ENCODE results near the gene HMMR.
"Not testable (repeated sequence)": the region's sequence is repeated elsewhere in the genome, so short reads cannot be mapped to it uniquely, and the experiment has no call there.

Gene HMMR, protein sequence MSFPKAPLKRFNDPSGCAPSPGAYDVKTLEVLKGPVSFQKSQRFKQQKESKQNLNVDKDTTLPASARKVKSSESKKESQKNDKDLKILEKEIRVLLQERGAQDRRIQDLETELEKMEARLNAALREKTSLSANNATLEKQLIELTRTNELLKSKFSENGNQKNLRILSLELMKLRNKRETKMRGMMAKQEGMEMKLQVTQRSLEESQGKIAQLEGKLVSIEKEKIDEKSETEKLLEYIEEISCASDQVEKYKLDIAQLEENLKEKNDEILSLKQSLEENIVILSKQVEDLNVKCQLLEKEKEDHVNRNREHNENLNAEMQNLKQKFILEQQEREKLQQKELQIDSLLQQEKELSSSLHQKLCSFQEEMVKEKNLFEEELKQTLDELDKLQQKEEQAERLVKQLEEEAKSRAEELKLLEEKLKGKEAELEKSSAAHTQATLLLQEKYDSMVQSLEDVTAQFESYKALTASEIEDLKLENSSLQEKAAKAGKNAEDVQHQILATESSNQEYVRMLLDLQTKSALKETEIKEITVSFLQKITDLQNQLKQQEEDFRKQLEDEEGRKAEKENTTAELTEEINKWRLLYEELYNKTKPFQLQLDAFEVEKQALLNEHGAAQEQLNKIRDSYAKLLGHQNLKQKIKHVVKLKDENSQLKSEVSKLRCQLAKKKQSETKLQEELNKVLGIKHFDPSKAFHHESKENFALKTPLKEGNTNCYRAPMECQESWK

DNA sequence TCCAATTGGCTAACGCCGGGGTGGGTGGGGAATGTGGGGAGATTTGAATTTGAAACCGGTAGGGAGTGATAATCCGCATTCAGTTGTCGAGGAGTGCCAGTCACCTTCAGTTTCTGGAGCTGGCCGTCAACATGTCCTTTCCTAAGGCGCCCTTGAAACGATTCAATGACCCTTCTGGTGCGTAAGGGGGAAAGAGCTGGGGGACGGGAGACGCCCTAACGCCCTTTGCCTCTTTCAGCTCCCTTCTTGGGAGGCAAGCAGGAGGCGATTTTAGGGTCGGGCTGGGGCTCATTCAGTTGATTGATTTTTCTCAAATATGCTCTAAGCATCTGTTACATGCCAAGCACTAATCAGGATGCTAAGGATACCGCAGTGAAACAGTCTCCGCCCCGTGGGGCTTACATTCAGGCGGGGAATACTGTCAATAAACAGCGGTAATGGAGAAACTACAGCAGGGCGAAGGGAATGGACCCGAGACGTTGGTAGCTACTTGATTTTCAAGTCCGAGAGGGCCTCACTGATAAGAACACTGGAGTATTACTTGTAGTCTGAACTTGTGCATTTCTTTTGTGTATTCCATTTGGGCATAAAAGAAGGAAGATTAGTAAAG is at the start of gene HMMR:
HMMR (plus strand) TSS at position 71 of the 610 bp plus-strand sequence; CDS start at position 132, 61 bp downstream.
- peaks cover 43% of the 10 kb centered on the region for H3K4me1 Mint-ChIP-seq (ENCODE audit: low read depth)
- H3K27ac Mint-ChIP-seq: peak within 1 kb of the TSS; percentile 99
- no peaks in the 10 kb centered on the region for H3K27me3 Mint-ChIP-seq (ENCODE audit: low read depth)
- H3K36me3 Mint-ChIP-seq (ENCODE audit: low read depth): peaks cover 29% of the 10 kb centered on the region
- no peaks in the 10 kb centered on the region for H3K9me3 Mint-ChIP-seq
- H3K4me3 Mint-ChIP-seq: peak within 1 kb of the TSS; percentile 93

DNA sequence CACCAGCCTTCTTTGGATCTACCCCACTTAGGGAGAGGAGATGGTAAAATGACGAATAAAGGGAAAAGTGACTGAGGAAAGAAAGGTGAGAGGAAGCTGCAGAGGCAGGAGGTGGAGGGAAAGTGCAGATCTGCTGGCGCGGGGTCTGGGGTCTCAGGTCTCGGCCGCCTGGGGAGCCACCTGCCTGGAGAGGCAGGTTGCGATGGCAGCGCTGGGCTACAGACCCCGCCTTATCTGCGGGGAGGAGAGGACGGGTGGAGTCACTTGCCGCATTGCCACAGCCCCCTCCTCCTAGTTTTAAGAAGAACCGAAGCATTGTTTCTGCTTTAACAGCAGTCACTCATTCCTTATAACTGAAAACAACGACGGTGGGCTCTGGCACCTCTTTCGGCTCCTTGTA is 44.8 kb upstream of the HMMR start:
- H3K4me3 Mint-ChIP-seq; H3K9me3 Mint-ChIP-seq; H3K36me3 Mint-ChIP-seq (ENCODE audit: low read depth); H3K4me1 Mint-ChIP-seq (ENCODE audit: low read depth); H3K27ac Mint-ChIP-seq: not testable (repeated sequence)
- peaks cover 29% of the 10 kb centered on the region for H3K27me3 Mint-ChIP-seq (ENCODE audit: low read depth)

DNA sequence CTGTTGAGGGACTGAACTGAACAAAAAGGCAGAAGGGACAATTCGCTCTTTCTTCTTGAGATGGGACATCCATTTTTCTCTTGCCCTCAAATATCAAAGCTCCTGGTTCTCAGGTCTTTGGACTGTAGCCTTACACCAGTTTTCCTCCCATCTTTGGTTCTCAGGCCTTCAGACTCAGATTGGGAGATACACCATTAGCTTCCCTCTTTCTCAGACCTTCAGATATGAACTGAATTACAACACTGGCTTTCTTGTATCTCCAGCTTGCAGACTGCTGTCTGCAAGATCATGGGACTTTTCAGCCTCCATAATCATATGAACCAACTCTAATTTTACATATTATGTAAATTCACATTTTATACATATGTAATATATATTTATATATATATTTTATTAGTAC is 35.6 kb upstream of the HMMR start:
- Mint-ChIP-seq H3K27ac (no peak overlapping the region), H3K4me3 (no peak overlapping the region), H3K36me3 (ENCODE audit: low read depth) (peaks cover 2% of the 10 kb centered on the region), H3K4me1 (ENCODE audit: low read depth) (peaks cover 8% of the 10 kb centered on the region), H3K27me3 (ENCODE audit: low read depth) (peaks cover 9% of the 10 kb centered on the region), H3K9me3 (no peaks in the 10 kb centered on the region)

DNA sequence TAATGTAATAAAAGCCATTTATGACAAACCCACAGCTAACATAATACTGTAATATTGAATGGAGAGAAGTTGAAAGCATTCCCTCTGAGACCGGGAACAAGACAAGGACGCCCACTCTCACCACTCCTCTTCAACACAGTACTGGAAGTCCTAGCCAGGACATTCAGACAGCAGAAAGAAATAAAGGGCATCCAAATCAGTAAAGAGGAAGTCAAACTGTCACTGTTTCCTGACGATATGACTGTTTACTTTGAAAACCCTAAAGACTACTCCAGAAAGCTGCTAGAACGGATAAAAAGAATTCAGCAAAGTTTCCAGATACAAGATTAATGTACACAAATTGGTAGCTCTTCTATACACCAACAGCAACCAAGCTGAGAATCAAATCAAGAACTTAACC is 34.3 kb upstream of the HMMR start:
- not testable (repeated sequence) for H3K27ac Mint-ChIP-seq; H3K4me1 Mint-ChIP-seq (ENCODE audit: low read depth); H3K4me3 Mint-ChIP-seq; H3K9me3 Mint-ChIP-seq; H3K27me3 Mint-ChIP-seq (ENCODE audit: low read depth); H3K36me3 Mint-ChIP-seq (ENCODE audit: low read depth)

DNA sequence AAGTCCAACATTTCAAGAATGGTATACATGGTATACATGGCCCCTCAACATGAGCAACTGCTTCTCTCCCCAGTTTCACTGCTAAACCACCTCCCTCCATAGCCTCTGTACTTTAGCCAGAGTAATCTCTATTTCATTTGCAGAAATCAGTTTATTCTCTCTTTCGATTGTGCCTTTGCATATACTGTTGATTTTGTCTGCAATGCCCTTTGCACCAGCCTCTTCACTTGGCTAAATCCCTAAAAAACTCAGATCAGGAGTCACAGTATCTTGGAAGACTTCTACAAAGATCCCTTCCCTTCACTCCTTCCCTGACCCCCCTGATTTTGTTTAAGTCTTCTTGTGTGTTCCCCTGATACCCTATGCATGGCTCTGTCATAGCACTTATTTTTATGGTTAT is 27.9 kb upstream of the HMMR start:
- peaks cover 24% of the 10 kb centered on the region for H3K27me3 Mint-ChIP-seq (ENCODE audit: low read depth)
- H3K36me3 Mint-ChIP-seq (ENCODE audit: low read depth): no peaks in the 10 kb centered on the region
- no peaks in the 10 kb centered on the region for H3K9me3 Mint-ChIP-seq
- peaks cover 13% of the 10 kb centered on the region for H3K4me1 Mint-ChIP-seq (ENCODE audit: low read depth)
- H3K27ac Mint-ChIP-seq: no peak overlapping the region
- H3K4me3 Mint-ChIP-seq: no peak overlapping the region

DNA sequence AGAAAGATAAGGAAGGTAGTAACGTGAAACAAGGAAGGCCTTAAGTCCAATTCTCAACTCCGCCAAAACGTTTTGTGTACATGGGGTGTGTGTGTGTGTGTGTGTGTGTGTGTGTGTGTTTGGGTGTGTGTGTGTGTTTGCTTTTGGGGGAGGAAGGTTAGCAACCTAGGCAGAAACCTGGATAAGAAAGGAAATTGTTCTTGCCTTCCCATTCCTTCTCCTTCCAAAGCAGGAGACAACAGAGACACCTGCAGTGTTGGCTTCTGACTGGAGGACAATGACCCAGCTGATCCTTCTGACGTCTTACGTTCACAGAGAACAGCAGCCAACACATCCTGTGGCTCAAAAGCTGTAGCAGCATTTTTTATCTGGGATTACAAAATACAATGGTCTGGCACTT is 27.2 kb upstream of the HMMR start:
- peaks cover 24% of the 10 kb centered on the region for H3K27me3 Mint-ChIP-seq (ENCODE audit: low read depth)
- peaks cover 2% of the 10 kb centered on the region for H3K36me3 Mint-ChIP-seq (ENCODE audit: low read depth)
- H3K9me3 Mint-ChIP-seq: no peaks in the 10 kb centered on the region
- H3K4me1 Mint-ChIP-seq (ENCODE audit: low read depth): peaks cover 15% of the 10 kb centered on the region
- no peak overlapping the region for H3K4me3 Mint-ChIP-seq
- H3K27ac Mint-ChIP-seq: no peak overlapping the region

DNA sequence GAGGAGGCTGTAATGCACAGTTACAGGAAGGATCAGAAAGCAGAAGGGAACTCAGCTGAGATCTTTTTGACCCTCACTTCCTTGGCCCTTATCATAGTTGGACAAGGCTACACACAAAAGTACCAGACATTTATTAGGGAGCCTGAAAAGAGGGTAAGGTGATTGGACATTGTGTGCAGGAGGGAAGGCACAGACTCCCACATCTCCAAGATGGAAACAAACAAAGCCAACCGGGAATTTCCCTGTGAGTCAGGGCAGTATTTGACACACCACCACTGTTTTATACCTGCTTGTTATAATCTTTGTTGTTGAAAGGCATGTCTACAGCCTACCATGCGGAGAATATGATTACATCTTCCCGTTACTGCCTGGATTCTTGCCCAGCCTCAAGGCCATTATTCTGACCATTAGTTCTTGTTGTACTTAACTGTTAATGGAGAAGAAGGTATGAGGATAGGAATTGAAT is 26.0 kb upstream of the HMMR start:
- no peaks in the 10 kb centered on the region for H3K9me3 Mint-ChIP-seq
- H3K36me3 Mint-ChIP-seq (ENCODE audit: low read depth): peaks cover 10% of the 10 kb centered on the region
- H3K27ac Mint-ChIP-seq: no peak overlapping the region
- no peak overlapping the region for H3K4me3 Mint-ChIP-seq
- peaks cover 24% of the 10 kb centered on the region for H3K27me3 Mint-ChIP-seq (ENCODE audit: low read depth)
- peaks cover 24% of the 10 kb centered on the region for H3K4me1 Mint-ChIP-seq (ENCODE audit: low read depth)

DNA sequence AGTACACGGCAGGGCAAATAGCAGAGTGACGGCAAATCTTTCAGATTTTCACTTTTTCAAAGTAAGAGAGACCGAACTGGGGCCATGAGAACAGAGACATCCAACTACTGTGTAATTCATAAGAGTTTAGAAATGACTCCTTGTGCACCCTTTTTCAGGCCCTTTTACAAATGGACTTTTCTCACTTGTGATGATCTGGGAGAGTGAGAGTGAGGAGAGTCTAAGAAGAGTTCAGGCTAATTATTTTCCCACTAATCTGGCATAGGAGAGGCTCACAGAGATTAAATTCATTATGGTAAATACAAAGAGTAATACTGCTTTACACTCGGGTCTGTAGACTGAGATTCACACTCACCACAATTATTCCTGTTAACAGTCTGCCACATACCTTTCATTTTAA is 23.9 kb upstream of the HMMR start:
- peaks cover 24% of the 10 kb centered on the region for H3K27me3 Mint-ChIP-seq (ENCODE audit: low read depth)
- peak overlapping the region; percentile 88 for H3K27ac Mint-ChIP-seq
- peaks cover 37% of the 10 kb centered on the region for H3K4me1 Mint-ChIP-seq (ENCODE audit: low read depth)
- H3K9me3 Mint-ChIP-seq: no peaks in the 10 kb centered on the region
- H3K4me3 Mint-ChIP-seq: peak overlapping the region; percentile 89
- peaks cover 23% of the 10 kb centered on the region for H3K36me3 Mint-ChIP-seq (ENCODE audit: low read depth)

DNA sequence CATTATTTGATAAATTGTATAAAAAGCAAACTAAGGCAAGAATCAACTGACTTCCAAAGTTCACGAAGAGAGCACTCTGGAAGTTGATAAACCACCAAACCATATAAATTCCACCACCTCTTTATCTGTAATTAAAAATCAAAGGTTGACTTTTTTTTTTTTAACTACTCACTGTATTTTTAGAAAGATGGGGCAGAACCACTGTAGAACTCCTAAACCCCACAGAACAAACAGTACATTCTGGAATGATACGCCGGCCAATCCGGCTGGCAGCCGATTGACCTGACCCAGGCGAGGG is 23.5 kb upstream of the HMMR start:
- Mint-ChIP-seq H3K4me1 (ENCODE audit: low read depth) (peaks cover 37% of the 10 kb centered on the region), H3K27me3 (ENCODE audit: low read depth) (peaks cover 21% of the 10 kb centered on the region)

DNA sequence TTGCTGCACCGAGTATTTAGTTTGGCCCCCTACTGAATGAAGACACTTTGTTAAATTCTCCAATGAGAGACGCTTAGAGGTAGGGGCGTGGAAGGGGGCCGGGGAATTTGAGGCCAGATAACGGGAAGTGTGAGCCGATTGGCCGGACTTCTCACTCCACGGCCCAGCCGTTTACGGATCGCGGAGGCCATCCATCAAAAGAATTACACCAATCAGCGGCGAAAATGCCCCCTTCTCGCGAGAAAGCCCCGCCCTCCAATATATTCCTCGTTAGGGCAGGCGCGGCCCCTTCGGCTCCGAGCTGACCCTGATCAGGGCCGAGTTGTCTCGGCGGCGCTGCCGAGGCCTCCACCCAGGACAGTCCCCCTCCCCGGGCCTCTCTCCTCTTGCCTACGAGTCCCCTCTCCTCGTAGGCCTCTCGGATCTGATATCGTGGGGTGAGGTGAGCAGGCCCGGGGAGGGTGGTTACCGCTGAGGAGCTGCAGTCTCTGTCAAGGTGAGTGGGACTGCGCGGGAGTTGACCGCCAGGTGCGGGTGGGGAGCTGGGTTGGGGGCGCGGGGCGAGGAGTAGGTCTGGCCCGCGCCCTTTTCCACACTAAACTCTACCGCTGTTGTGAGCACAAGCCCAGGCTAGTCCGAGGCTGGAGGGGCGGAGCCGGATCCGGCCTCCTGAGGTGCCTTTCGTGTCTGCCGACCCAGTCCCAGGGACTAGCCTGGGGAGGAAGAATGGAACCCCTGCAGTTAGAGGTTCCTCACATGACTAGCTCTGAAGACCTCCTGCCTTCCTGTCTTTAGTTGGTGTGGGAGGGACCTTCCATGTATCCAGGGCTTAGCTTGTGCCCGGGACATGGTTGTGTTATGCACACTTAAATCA is 22.9 kb upstream of the HMMR start, which contains the start of gene CCNG1:
CCNG1 (plus strand) TSS at position 287 of the 874 bp plus-strand sequence. CDS start 1,662 bp downstream, outside the sequence.
- Mint-ChIP-seq H3K36me3 (ENCODE audit: low read depth) (peaks cover 29% of the 10 kb centered on the region), H3K4me3 (peak within 1 kb of the TSS; percentile 89), H3K27ac (peak within 1 kb of the TSS; percentile 88), H3K27me3 (ENCODE audit: low read depth) (peaks cover 15% of the 10 kb centered on the region), H3K4me1 (ENCODE audit: low read depth) (peaks cover 40% of the 10 kb centered on the region), H3K9me3 (no peaks in the 10 kb centered on the region)

More for the DNA sequence above, 23.5 kb upstream of the HMMR start:
- Mint-ChIP-seq H3K4me3 (peak overlapping the region; percentile 89), H3K27ac (peak overlapping the region; percentile 88), H3K9me3 (no peaks in the 10 kb centered on the region), H3K36me3 (ENCODE audit: low read depth) (peaks cover 24% of the 10 kb centered on the region)

DNA sequence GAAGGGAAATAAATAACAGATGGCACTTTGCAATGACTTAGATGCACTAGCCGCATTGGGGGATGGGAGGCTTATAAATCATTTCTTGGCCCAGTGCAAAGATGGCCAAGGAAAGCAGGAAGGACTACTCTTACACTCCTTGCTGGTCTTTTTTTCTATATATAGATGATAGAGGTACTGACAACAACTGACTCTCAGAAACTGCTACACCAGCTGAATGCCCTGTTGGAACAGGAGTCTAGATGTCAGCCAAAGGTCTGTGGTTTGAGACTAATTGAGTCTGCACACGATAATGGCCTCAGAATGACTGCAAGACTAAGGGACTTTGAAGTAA is 21.4 kb upstream of the HMMR start:
- no peaks in the 10 kb centered on the region for H3K9me3 Mint-ChIP-seq
- no peak overlapping the region for H3K27ac Mint-ChIP-seq
- peaks cover 33% of the 10 kb centered on the region for H3K36me3 Mint-ChIP-seq (ENCODE audit: low read depth)
- H3K27me3 Mint-ChIP-seq (ENCODE audit: low read depth): peaks cover 8% of the 10 kb centered on the region
- peak overlapping the region; percentile 89 for H3K4me3 Mint-ChIP-seq
- H3K4me1 Mint-ChIP-seq (ENCODE audit: low read depth): peaks cover 40% of the 10 kb centered on the region

DNA sequence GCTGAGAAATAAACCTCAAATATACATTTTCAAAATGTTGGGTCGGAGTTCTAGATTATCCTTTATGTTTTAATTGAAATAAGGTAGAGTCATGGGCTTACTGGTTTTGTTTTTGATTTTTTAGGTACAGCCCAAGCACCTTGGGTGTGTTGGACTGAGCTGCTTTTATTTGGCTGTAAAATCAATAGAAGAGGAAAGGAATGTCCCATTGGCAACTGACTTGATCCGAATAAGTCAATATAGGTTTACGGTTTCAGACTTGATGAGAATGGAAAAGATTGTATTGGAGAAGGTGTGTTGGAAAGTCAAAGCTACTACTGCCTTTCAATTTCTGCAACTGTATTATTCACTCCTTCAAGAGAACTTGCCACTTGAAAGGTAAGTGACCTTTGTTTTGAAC is 19.5 kb upstream of the HMMR start:
- Mint-ChIP-seq H3K27me3 (ENCODE audit: low read depth) (no peaks in the 10 kb centered on the region), H3K4me1 (ENCODE audit: low read depth) (peaks cover 38% of the 10 kb centered on the region), H3K27ac (no peak overlapping the region), H3K36me3 (ENCODE audit: low read depth) (peaks cover 36% of the 10 kb centered on the region), H3K4me3 (no peak overlapping the region), H3K9me3 (no peaks in the 10 kb centered on the region)

DNA sequence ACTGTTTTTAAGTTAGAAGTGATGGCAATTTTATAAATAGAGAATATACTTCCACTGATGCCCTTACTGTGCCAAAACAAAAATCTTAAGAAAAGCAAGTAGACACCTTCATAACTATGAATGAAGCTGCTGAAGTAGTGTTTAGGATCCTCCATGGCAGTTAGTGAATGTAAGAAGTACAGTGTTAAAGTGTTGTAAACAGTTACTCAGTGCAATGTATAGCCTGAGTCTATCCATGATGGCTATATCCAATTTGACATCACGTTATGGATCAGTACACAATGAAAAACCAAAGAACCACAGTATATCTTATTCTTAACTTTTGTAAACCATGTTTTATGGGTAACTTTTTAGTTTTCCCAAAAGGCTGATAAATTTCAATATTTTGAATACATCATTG is 15.9 kb upstream of the HMMR start:
- no peak overlapping the region for H3K4me3 Mint-ChIP-seq
- peaks cover 21% of the 10 kb centered on the region for H3K4me1 Mint-ChIP-seq (ENCODE audit: low read depth)
- H3K27me3 Mint-ChIP-seq (ENCODE audit: low read depth): no peaks in the 10 kb centered on the region
- H3K27ac Mint-ChIP-seq: no peak overlapping the region
- peaks cover 51% of the 10 kb centered on the region for H3K36me3 Mint-ChIP-seq (ENCODE audit: low read depth)
- H3K9me3 Mint-ChIP-seq: no peaks in the 10 kb centered on the region

DNA sequence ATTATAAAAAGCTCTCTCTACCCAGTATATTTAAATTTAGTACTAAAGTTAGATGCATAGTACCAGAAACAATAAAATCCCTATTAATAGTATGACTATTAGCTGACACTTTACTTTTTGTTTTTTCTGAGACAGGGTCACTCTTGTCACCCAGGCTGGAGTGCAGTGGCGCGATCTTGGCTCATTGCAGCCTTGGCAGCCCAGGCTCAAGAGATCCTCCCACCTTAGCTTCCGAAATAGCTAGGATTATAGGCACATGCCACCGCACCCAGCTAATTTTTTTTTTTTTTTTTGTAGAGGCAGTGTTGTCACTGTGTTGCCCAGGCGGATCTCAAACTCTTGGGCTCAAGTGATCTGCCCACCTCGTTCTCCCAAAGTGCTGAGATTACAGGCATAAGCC is 15.1 kb upstream of the HMMR start:
- Mint-ChIP-seq H3K4me3 (no peak overlapping the region), H3K9me3 (no peaks in the 10 kb centered on the region), H3K27ac (no peak overlapping the region), H3K27me3 (ENCODE audit: low read depth) (no peaks in the 10 kb centered on the region), H3K4me1 (ENCODE audit: low read depth) (peaks cover 15% of the 10 kb centered on the region), H3K36me3 (ENCODE audit: low read depth) (peaks cover 50% of the 10 kb centered on the region)
